Right atrium auricular region (tissue), 2 donors: ENCODE data around the gene TBX2. TPM values are rescaled to one million over a fixed set of nuclear protein-coding genes. Genes with fewer than 3 reads are reported as not detected.
A peak's percentile ranks its signal among the peaks of the same experiment; 100 is the strongest.

ENCODE experiments used
- DNase-seq: peaks from one replicate; pipeline ENCODE4 v3.0.0-alpha.2; 2019; ENCODE audit warnings: low spot score
- H3K27ac ChIP-seq, 2 donors: fragments of 200-600 bp; sonication (generic); 1 replicate in 1 of 2; 2 replicates in 1 of 2; pipeline ENCODE4 v1.5.1; 2016 to 2019
- H3K27me3 ChIP-seq, 2 donors: fragments of 200-600 bp; sonication (generic); one replicate each; pipeline versions ENCODE4 v1.5.1 to v1.6.0; 2017 to 2019
- H3K36me3 ChIP-seq: fragments of 200-600 bp; sonication (generic); one replicate; pipeline ENCODE4 v1.5.1; 2016
- H3K4me1 ChIP-seq, 2 donors: fragments of 200-600 bp; sonication (generic); one replicate each; pipeline versions ENCODE4 v1.5.1 to v1.6.0; 2017 to 2019
- H3K4me3 ChIP-seq, 2 donors: fragments of 200-600 bp; sonication (generic); 1 replicate in 1 of 2; 2 replicates in 1 of 2; pipeline ENCODE4 v1.5.1; 2017 to 2019; ENCODE audit warnings: mild to moderate bottlenecking in 1 of 2, moderate library complexity in 1 of 2
- H3K9me3 ChIP-seq, 2 donors: fragments of 200-600 bp; sonication (generic); one replicate each; pipeline ENCODE4 v1.5.1; 2019
- total RNA-seq, 2 donors: library from RNA; depleted of rRNA; stranded (reverse); fragments of >200 nt; gene quantifications; one replicate each; pipeline ENCODE4 v1.1.0, GENCODE V29; 2016
- TF ChIP-seq, protein P1 (sequence below), 2 donors: fragments of 200-600 bp; sonication (generic); IDR thresholded peaks; one replicate each; pipeline ENCODE4 v1.5.1; 2019; ENCODE audit warnings: antibody characterized with exemption in 2 of 2

TBX2 gene
- total RNA-seq, 2 donors from 2014 or later: 4.3 to 6.9 TPM

- H3K36me3 ChIP-seq: no peaks in the 10 kb centered on the region
- H3K27ac ChIP-seq: peak overlapping the region; percentile 78 to 80
- peaks cover 0 to 74% of the 10 kb centered on the region in 2 donors for H3K4me1 ChIP-seq
- no peaks in the 10 kb centered on the region for H3K9me3 ChIP-seq
- TF ChIP-seq, protein P1, sequence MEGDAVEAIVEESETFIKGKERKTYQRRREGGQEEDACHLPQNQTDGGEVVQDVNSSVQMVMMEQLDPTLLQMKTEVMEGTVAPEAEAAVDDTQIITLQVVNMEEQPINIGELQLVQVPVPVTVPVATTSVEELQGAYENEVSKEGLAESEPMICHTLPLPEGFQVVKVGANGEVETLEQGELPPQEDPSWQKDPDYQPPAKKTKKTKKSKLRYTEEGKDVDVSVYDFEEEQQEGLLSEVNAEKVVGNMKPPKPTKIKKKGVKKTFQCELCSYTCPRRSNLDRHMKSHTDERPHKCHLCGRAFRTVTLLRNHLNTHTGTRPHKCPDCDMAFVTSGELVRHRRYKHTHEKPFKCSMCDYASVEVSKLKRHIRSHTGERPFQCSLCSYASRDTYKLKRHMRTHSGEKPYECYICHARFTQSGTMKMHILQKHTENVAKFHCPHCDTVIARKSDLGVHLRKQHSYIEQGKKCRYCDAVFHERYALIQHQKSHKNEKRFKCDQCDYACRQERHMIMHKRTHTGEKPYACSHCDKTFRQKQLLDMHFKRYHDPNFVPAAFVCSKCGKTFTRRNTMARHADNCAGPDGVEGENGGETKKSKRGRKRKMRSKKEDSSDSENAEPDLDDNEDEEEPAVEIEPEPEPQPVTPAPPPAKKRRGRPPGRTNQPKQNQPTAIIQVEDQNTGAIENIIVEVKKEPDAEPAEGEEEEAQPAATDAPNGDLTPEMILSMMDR (IDR thresholded peaks at IDR 0.05): no peak
- DNase-seq: no peak
- peaks cover 34 to 64% of the 10 kb centered on the region in 2 donors for H3K27me3 ChIP-seq
- peak overlapping the region; percentile 51 to 61 for H3K4me3 ChIP-seq
Measured at GRCh38 chr17:61400717-61401388, 1.2 kb downstream of the TBX2 start.

- peak overlapping the region; percentile 78 to 80 for H3K27ac ChIP-seq
- H3K4me3 ChIP-seq: peak overlapping the region; percentile 51 to 61
- H3K36me3 ChIP-seq: no peaks in the 10 kb centered on the region
- TF ChIP-seq, protein P1 (IDR thresholded peaks at IDR 0.05): no peak
- peaks cover 0 to 69% of the 10 kb centered on the region in 2 donors for H3K4me1 ChIP-seq
- no peak for DNase-seq
- H3K27me3 ChIP-seq: peaks cover 27 to 58% of the 10 kb centered on the region in 2 donors
- no peaks in the 10 kb centered on the region for H3K9me3 ChIP-seq
Measured at GRCh38 chr17:61401389-61402072, 1.9 kb downstream of the TBX2 start.

DNA sequence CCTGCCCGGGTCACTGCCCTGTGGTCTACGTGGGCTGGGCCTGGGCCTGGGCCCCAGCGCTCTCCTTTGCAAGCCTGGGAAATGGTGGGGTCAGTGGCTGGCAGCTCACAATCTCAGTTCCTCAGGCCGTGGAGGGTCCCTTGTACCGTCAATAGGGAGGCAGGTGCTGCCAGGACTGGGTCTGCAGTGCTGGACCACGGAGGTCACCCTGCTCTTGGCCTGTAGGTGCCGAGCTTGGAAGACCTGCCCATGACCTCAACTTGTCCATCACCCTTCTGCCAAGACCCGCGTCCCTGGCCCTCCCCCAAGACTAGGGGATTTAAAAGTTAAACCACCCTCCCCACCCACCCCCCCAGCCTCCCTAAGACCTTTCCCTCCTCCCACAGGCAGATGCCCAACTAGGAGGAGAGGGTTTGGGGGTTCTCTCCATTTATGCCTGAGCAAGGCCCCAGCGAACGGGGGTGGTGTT lies 2.5 kb downstream of the TBX2 start:
- peaks cover 0 to 64% of the 10 kb centered on the region in 2 donors for H3K4me1 ChIP-seq
- H3K4me3 ChIP-seq: peak overlapping the region in 1 of 2 donors; percentile 61
- H3K27ac ChIP-seq: peak overlapping the region; percentile 30 to 78
- peaks cover 24 to 52% of the 10 kb centered on the region in 2 donors for H3K27me3 ChIP-seq
- H3K36me3 ChIP-seq: no peaks in the 10 kb centered on the region
- no peak for DNase-seq
- TF ChIP-seq, protein P1 (IDR thresholded peaks at IDR 0.05): no peak
- no peaks in the 10 kb centered on the region for H3K9me3 ChIP-seq

DNA sequence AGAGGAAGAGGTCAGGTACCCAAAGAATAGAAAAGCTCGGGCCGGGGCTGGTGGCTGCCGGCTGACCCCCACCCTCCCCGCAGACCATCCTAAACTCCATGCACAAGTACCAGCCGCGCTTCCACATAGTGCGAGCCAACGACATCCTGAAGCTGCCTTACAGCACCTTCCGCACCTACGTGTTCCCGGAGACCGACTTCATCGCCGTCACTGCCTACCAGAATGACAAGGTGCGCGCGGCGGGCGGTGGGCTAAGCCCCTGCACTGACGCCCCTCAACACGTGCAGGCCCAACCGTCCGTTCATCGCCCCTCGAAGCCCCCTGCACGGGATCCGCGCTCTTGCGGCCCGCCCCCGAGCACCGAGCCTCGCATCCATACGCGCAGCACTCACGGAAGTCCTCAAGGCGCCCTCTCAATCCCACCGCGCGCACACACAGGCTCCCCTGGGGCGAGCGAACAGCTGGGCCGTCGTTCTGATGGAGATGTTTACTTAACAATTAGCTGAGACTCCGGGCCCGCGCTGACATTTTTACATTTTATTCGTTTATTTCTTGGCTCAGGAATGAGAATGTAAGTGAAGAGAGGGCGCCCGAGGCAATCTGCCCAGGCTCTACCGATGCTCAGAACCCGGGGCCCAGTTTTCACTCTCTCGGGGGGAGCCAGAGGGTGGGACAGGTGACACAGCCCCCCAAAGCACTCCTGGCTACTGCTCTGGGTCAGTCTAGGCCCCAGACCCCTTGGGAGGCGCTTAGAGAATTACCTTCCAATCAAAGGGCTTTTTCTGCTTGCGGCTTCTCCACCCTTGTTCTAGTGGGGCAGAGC lies 3.5 kb downstream of the TBX2 start:
- Histone ChIP-seq H3K4me1 (peaks cover 0 to 53% of the 10 kb centered on the region in 2 donors), H3K27ac (peak overlapping the region; percentile 27 to 78), H3K27me3 (peaks cover 17 to 43% of the 10 kb centered on the region in 2 donors), H3K9me3 (no peaks in the 10 kb centered on the region), H3K4me3 (peak overlapping the region; percentile 13 to 61), H3K36me3 (no peaks in the 10 kb centered on the region)
- no peak for DNase-seq
- TF ChIP-seq, protein P1 (IDR thresholded peaks at IDR 0.05): no peak

GRCh38 chr17:61403801-61404662 lies 4.4 kb downstream of the TBX2 start:
- DNase-seq: no peak
- Histone ChIP-seq H3K4me3 (peak overlapping the region; percentile 13 to 61), H3K27me3 (peaks cover 15 to 34% of the 10 kb centered on the region in 2 donors), H3K36me3 (no peaks in the 10 kb centered on the region), H3K9me3 (no peaks in the 10 kb centered on the region), H3K27ac (peak overlapping the region; percentile 16 to 78), H3K4me1 (peaks cover 0 to 52% of the 10 kb centered on the region in 2 donors)
- TF ChIP-seq, protein P1 (IDR thresholded peaks at IDR 0.05): no peak
